GM12865 (cell line): Measurements from ENCODE around the gene ZNF565.

Experiments used
- DNase-seq: peaks from one replicate; pipeline ENCODE4 v3.0.0; 2010; ENCODE audit warnings: low read depth
- H3K4me3 ChIP-seq: 2 replicates; pipeline ENCODE4 v1.5.1; 2011; ENCODE audit warnings: mild to moderate bottlenecking, low read depth, low read length, control low read depth
- CTCF ChIP-seq: IDR thresholded peaks from 2 replicates; pipeline ENCODE4 v1.5.1; 2011; ENCODE audit warnings: low read length, control low read depth, low read depth, inconsistent platforms; ENCODE audit not compliant: insufficient read depth; ENCODE audit errors: missing control alignments

The ZNF565 gene

GRCh38 chr19:36160821-36161596 is 53.5 kb downstream of the ZNF565 start:
- no peak for TF ChIP-seq CTCF
- no peak overlapping the region for H3K4me3 ChIP-seq
- DNase-seq, result no peak

GRCh38 chr19:36153126-36153525 is 61.3 kb downstream of the ZNF565 start:
- no peak overlapping the region for H3K4me3 ChIP-seq
- DNase-seq, result no peak
- no peak for TF ChIP-seq CTCF

- DNase-seq, result no peak
- TF ChIP-seq CTCF, result no peak
- H3K4me3 ChIP-seq, result no peak within 1 kb of the TSS
Measured at GRCh38 chr19:36152352-36153091, 61.9 kb downstream of the ZNF565 start, which contains the start of gene COX7A1. Gene COX7A1 (minus strand): TSS chr19:36152447. CDS start chr19:36152407, 40 bp downstream.

- no peak for DNase-seq
- no peak for TF ChIP-seq CTCF
- no peak overlapping the region for H3K4me3 ChIP-seq
Measured at GRCh38 chr19:36152019-36152351, 62.5 kb downstream of the ZNF565 start.

GRCh38 chr19:36151144-36152018 is 63.1 kb downstream of the ZNF565 start:
- no peak for TF ChIP-seq CTCF
- H3K4me3 ChIP-seq, result no peak overlapping the region
- DNase-seq, result no peak

- DNase-seq, result no peak
- no peak overlapping the region for H3K4me3 ChIP-seq
- TF ChIP-seq CTCF, result no peak
Measured at GRCh38 chr19:36150586-36150985, 63.9 kb downstream of the ZNF565 start.
